DMS53 (cell line): ENCODE results near the gene PARP11.
"Not testable (repeated sequence)": the region's sequence is repeated elsewhere in the genome, so short reads cannot be mapped to it uniquely, and the experiment has no call there.

Source experiments
- DNase-seq: peaks from one replicate; lab custom pipeline; 2025; lab: John Stamatoyannopoulos, UW

PARP11 gene

GRCh38 chr12:3882896-3883564, 9.8 kb upstream of the PARP11 start:
- peak; percentile 92 for DNase-seq

- DNase-seq, result no peak
These were observed 9.2 kb upstream of the PARP11 start for GRCh38 chr12:3882406-3882805.

GRCh38 chr12:3881281-3881950, 8.2 kb upstream of the PARP11 start:
- DNase-seq, result no peak

GRCh38 chr12:3879846-3880245, 6.6 kb upstream of the PARP11 start:
- no peak for DNase-seq

GRCh38 chr12:3871356-3871755, 1.8 kb downstream of the PARP11 start:
- DNase-seq, result no peak

GRCh38 chr12:3869865-3870264, 3.3 kb downstream of the PARP11 start:
- no peak for DNase-seq

- DNase-seq, result no peak
These were observed 3.8 kb downstream of the PARP11 start for GRCh38 chr12:3869433-3869832.

GRCh38 chr12:3863756-3864155, 9.4 kb downstream of the PARP11 start:
- no peak for DNase-seq

- no peak for DNase-seq
These were observed 30.7 kb downstream of the PARP11 start for GRCh38 chr12:3842517-3842916.

- DNase-seq, result no peak
These were observed 31.4 kb downstream of the PARP11 start for GRCh38 chr12:3841783-3842182.

- DNase-seq, result peak; percentile 98
These were observed 32.4 kb downstream of the PARP11 start for GRCh38 chr12:3840833-3841232.

GRCh38 chr12:3839745-3840144, 33.5 kb downstream of the PARP11 start:
- DNase-seq, result not testable (repeated sequence)

- not testable (repeated sequence) for DNase-seq
These were observed 34.3 kb downstream of the PARP11 start for GRCh38 chr12:3838701-3839548.

GRCh38 chr12:3838076-3838475, 35.1 kb downstream of the PARP11 start:
- DNase-seq, result no peak

GRCh38 chr12:3837049-3837448, 36.1 kb downstream of the PARP11 start:
- DNase-seq, result peak; percentile 78

GRCh38 chr12:3836641-3837040, 36.6 kb downstream of the PARP11 start:
- no peak for DNase-seq

GRCh38 chr12:3835914-3836313, 37.3 kb downstream of the PARP11 start:
- no peak for DNase-seq

GRCh38 chr12:3834774-3835173, 38.4 kb downstream of the PARP11 start:
- DNase-seq, result peak; percentile 98

GRCh38 chr12:3833670-3834310, 39.4 kb downstream of the PARP11 start:
- peak; percentile 78 for DNase-seq

- DNase-seq, result peak; percentile 89
These were observed 40.5 kb downstream of the PARP11 start for GRCh38 chr12:3832738-3833137.

GRCh38 chr12:3828888-3829287, 44.3 kb downstream of the PARP11 start:
- no peak for DNase-seq

GRCh38 chr12:3827301-3828000, 45.7 kb downstream of the PARP11 start:
- DNase-seq, result no peak
